Amniotic epithelial cell (primary cell): ENCODE data around the gene NREP.
A peak's percentile ranks its signal among the peaks of the same experiment; 100 is the strongest.

Experiments used
- DNase-seq: peaks from one replicate; pipeline ENCODE4 v3.0.0-alpha.2; 2010; ENCODE audit warnings: low read depth

The NREP gene

GRCh38 chr5:111765613-111766571 is 8.9 kb upstream of the NREP start:
- DNase-seq = no peak

GRCh38 chr5:111764019-111764418 is 7.0 kb upstream of the NREP start:
- no peak for DNase-seq

GRCh38 chr5:111762895-111763294 is 5.9 kb upstream of the NREP start:
- no peak for DNase-seq

- no peak for DNase-seq
Observed at GRCh38 chr5:111758284-111758628, 1.3 kb upstream of the NREP start.

GRCh38 chr5:111757355-111758283 is 625 bp upstream of the NREP start:
- DNase-seq = peak; percentile 97

- DNase-seq = peak; percentile 38
Observed at GRCh38 chr5:111755942-111756381, 1.0 kb downstream of the NREP start.

GRCh38 chr5:111755345-111755941 is 1.6 kb downstream of the NREP start:
- DNase-seq = no peak

- DNase-seq = no peak
Observed at GRCh38 chr5:111753884-111754589, 3.0 kb downstream of the NREP start.

GRCh38 chr5:111752426-111752965 is 4.5 kb downstream of the NREP start:
- DNase-seq = no peak

- DNase-seq = no peak
Observed at GRCh38 chr5:111749303-111750026, 7.5 kb downstream of the NREP start.

- peak; percentile 92 for DNase-seq
Observed at GRCh38 chr5:111748304-111748763, 8.7 kb downstream of the NREP start.

- no peak for DNase-seq
Observed at GRCh38 chr5:111747337-111747736, 9.7 kb downstream of the NREP start.

GRCh38 chr5:111746791-111747190 is 10.2 kb downstream of the NREP start:
- DNase-seq = no peak

GRCh38 chr5:111745075-111745739 is 11.8 kb downstream of the NREP start:
- no peak for DNase-seq

- DNase-seq = no peak
Observed at GRCh38 chr5:111744455-111744854, 12.5 kb downstream of the NREP start.

- peak; percentile 49 for DNase-seq
Observed at GRCh38 chr5:111743988-111744387, 13.0 kb downstream of the NREP start.

GRCh38 chr5:111743512-111743911 is 13.5 kb downstream of the NREP start:
- DNase-seq = no peak

GRCh38 chr5:111742177-111742994 is 14.6 kb downstream of the NREP start:
- DNase-seq = peak; percentile 99

- no peak for DNase-seq
Observed at GRCh38 chr5:111741278-111741677, 15.7 kb downstream of the NREP start.
